Peyer's patch (tissue), 4 donors: ENCODE results near the gene LIMS1. TPM values are rescaled to one million over a fixed set of nuclear protein-coding genes. Genes with fewer than 3 reads are reported as not detected.

ENCODE experiments used
- DNase-seq, 3 donors: peaks; one replicate each; pipeline ENCODE4 v3.0.0-alpha.2; 2017 to 2019
- H3K27ac ChIP-seq, 4 donors: fragments of 200-600 bp; sonication (generic); one replicate each; pipeline ENCODE4 v1.5.1; 2016 to 2019
- H3K27me3 ChIP-seq, 2 donors: fragments of 200-600 bp; sonication (generic); one replicate each; pipeline ENCODE4 v1.5.1; 2019
- H3K36me3 ChIP-seq, 3 donors: fragments of 200-600 bp; sonication (generic); one replicate each; pipeline ENCODE4 v1.5.1; 2016 to 2019
- H3K4me1 ChIP-seq, 4 donors: fragments of 200-600 bp; sonication (generic); one replicate each; pipeline ENCODE4 v1.5.1; 2016 to 2019
- H3K4me3 ChIP-seq, 4 donors: fragments of 200-600 bp; sonication (generic); 1 replicate in 3 of 4; 2 replicates in 1 of 4; pipeline ENCODE4 v1.5.1; 2016 to 2019; ENCODE audit warnings: mild to moderate bottlenecking in 1 of 4
- H3K9me3 ChIP-seq, 4 donors: fragments of 200-600 bp; sonication (generic); one replicate each; pipeline ENCODE4 v1.5.1; 2016 to 2019; ENCODE audit warnings: mild to moderate bottlenecking in 1 of 4
- CTCF ChIP-seq, 6 experiments: fragments of 450-650 bp in 4 of 6; fragments of 200-600 bp in 2 of 6; sonication (generic) in 1 of 6; IDR thresholded peaks; one replicate each; pipeline ENCODE4 v1.5.1; 2017 to 2019; ENCODE audit warnings: antibody characterized with exemption in 6 of 6, mild to moderate bottlenecking in 3 of 6, moderate library complexity in 1 of 6
- POLR2A ChIP-seq, 2 donors: fragments of 450-650 bp; IDR thresholded peaks; one replicate each; pipeline ENCODE4 v1.5.1; 2017; ENCODE audit warnings: antibody characterized with exemption in 2 of 2, mild to moderate bottlenecking in 2 of 2, moderate library complexity in 2 of 2
- total RNA-seq, 4 donors: library from RNA; depleted of rRNA; stranded (reverse); fragments of >200 nt; gene quantifications; one replicate each; pipeline ENCODE4 v1.1.0, GENCODE V29; 2016

LIMS1 gene
- total RNA-seq, 4 donors from 2014 or later: 24.2 to 78.4 (median 39.6) TPM

DNA sequence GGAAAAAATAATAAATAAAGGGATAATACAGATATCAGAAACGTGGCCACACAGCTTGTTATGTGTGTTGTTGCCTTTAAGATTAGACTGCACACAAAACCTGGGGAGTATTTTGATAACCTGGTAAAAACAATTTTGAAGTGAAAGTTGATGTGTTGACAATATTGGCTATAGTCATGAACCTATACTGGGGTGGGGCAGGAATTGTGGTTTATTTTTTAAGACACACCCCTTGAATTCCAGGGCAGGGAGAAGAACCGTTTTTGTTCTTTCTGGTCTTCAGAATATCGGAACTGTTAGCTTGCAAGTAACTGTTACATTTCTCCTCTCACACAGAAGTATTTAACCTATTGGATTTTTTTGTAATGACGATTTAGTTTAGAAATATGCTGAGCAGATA, 80.4 kb downstream of the LIMS1 start:
- Histone ChIP-seq H3K4me3 (no peak overlapping the region), H3K27me3 (no peaks in the 10 kb centered on the region), H3K36me3 (no peaks in the 10 kb centered on the region), H3K4me1 (peaks cover 0 to 33% (median 19%) of the 10 kb centered on the region in 4 donors), H3K9me3 (no peaks in the 10 kb centered on the region), H3K27ac (no peak overlapping the region)
- no peak for DNase-seq
- TF ChIP-seq POLR2A (IDR thresholded peaks at IDR 0.05) (no peak), CTCF (IDR thresholded peaks at IDR 0.05) (no peak)

DNA sequence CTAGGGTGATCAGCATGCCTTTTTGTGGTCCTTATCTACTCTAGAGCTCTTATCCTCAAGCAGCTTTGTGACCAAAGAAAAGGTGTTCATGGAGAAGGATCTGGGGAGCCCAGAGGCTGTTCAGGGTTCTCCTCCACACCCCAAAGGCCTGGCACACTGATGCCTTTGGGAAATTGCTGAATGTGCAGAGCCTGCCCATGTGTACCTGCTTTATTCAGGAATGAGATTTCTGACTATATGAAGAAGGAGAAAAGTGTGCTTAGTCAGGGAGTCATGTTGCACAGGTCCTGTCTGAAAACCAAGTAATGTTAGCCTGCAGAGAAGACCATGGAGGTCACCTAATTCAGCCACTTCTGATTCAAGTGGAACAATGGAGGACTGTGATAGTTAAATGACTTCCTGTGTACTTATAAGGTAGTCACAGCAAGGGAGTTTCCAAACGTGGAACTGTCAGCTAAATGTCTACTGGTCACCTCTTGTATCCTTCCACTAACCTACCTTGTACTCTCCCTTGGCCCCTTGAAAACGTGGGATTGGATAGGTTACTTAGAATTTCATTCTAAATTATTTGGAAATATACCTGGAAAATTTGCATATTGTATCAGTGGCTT, 81.3 kb downstream of the LIMS1 start:
- Histone ChIP-seq H3K27ac (peak overlapping the region in 1 of 4 donors; percentile 19), H3K4me3 (no peak overlapping the region), H3K4me1 (peaks cover 3 to 34% (median 17%) of the 10 kb centered on the region in 4 donors), H3K27me3 (no peaks in the 10 kb centered on the region), H3K9me3 (no peaks in the 10 kb centered on the region), H3K36me3 (no peaks in the 10 kb centered on the region)
- TF ChIP-seq POLR2A (IDR thresholded peaks at IDR 0.05) (no peak), CTCF (IDR thresholded peaks at IDR 0.05) (no peak)
- DNase-seq: no peak

DNA sequence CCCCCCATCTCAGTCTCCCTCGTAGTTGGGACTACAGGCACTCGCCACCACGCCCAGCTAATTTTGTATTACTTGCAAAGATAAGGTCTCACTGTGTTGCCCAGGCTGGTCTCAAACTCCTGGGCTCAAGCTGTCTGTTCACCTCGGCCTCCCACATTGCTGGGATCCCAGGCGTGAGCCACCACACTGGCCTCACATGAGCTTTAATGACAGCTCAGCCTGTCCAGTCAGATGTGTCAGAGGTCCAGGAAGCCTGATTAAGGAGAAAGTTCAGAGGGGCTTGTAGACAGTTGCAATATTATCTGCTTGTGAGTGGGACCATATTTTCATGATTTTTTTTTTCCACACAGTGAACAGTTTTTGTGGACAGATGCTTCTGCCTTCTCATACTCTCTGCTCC, 82.0 kb downstream of the LIMS1 start:
- no peak for DNase-seq
- peaks cover 5 to 40% (median 19%) of the 10 kb centered on the region in 4 donors for H3K4me1 ChIP-seq
- no peak for TF ChIP-seq POLR2A (IDR thresholded peaks at IDR 0.05)
- H3K36me3 ChIP-seq: no peaks in the 10 kb centered on the region
- no peaks in the 10 kb centered on the region for H3K9me3 ChIP-seq
- no peaks in the 10 kb centered on the region for H3K27me3 ChIP-seq
- H3K4me3 ChIP-seq: no peak overlapping the region
- H3K27ac ChIP-seq: peak overlapping the region in 1 of 4 donors; percentile 3

GRCh38 chr2:108616751-108617161, 82.5 kb downstream of the LIMS1 start:
- Histone ChIP-seq H3K27me3 (no peaks in the 10 kb centered on the region), H3K4me3 (no peak overlapping the region), H3K4me1 (peaks cover 5 to 44% (median 19%) of the 10 kb centered on the region in 4 donors), H3K36me3 (no peaks in the 10 kb centered on the region), H3K27ac (no peak overlapping the region), H3K9me3 (no peaks in the 10 kb centered on the region)
- TF ChIP-seq POLR2A (IDR thresholded peaks at IDR 0.05): no peak
- TF ChIP-seq CTCF (IDR thresholded peaks at IDR 0.05): no peak
- no peak for DNase-seq

GRCh38 chr2:108617617-108618016, 83.3 kb downstream of the LIMS1 start:
- TF ChIP-seq POLR2A (IDR thresholded peaks at IDR 0.05): no peak
- TF ChIP-seq CTCF (IDR thresholded peaks at IDR 0.05): no peak
- no peaks in the 10 kb centered on the region for H3K27me3 ChIP-seq
- H3K4me1 ChIP-seq: peaks cover 5 to 48% (median 16%) of the 10 kb centered on the region in 4 donors
- H3K4me3 ChIP-seq: no peak overlapping the region
- H3K9me3 ChIP-seq: no peaks in the 10 kb centered on the region
- H3K36me3 ChIP-seq: no peaks in the 10 kb centered on the region
- no peak for DNase-seq
- peak overlapping the region in 1 of 4 donors; percentile 42 for H3K27ac ChIP-seq

GRCh38 chr2:108619925-108620620, 85.8 kb downstream of the LIMS1 start:
- DNase-seq: no peak
- H3K36me3 ChIP-seq: no peaks in the 10 kb centered on the region
- peak overlapping the region; percentile 42 to 75 (median 66) for H3K27ac ChIP-seq
- H3K4me3 ChIP-seq: no peak overlapping the region
- no peaks in the 10 kb centered on the region for H3K27me3 ChIP-seq
- H3K9me3 ChIP-seq: no peaks in the 10 kb centered on the region
- TF ChIP-seq CTCF (IDR thresholded peaks at IDR 0.05) (no peak), POLR2A (IDR thresholded peaks at IDR 0.05) (no peak)
- peaks cover 5 to 37% (median 12%) of the 10 kb centered on the region in 4 donors for H3K4me1 ChIP-seq
